Measurements from ENCODE around the gene CDRT4.
"Not testable (repeated sequence)": the region's sequence is repeated elsewhere in the genome, so short reads cannot be mapped to it uniquely, and the experiment has no call there.

The CDRT4 gene

GRCh38 chr17:15448580-15448956, 18.9 kb downstream of the CDRT4 start:
- Histone ChIP-seq H3K27me3 (ENCODE audit: control insufficient read depth in 5 of 5, insufficient read depth in 4 of 5, low read length in 5 of 5) (no peaks in the 10 kb centered on the region), H3K36me3 (ENCODE audit: control insufficient read depth in 5 of 5, insufficient read depth in 5 of 5, low read length in 5 of 5) (no peaks in the 10 kb centered on the region), H3K9ac (ENCODE audit: low read length in 5 of 5) (peak overlapping the region in 1 of 5 donors; percentile 19), H3K4me3 (ENCODE audit: low read depth in 1 of 5, low read length in 5 of 5) (no peak overlapping the region), H3K27ac (ENCODE audit: low read depth, low read length) (peak overlapping the region; percentile 54), H3K4me1 (ENCODE audit: control insufficient read depth in 5 of 5, insufficient read depth in 5 of 5, low read length in 5 of 5) (peaks cover 4 to 37% (median 32%) of the 10 kb centered on the region in 5 donors), H3K9me3 (ENCODE audit: control insufficient read depth in 5 of 5, low read length in 5 of 5) (no peaks in the 10 kb centered on the region)

GRCh38 chr17:15447928-15448579, 19.4 kb downstream of the CDRT4 start:
- H3K36me3 ChIP-seq (ENCODE audit: control insufficient read depth in 5 of 5, insufficient read depth in 5 of 5, low read length in 5 of 5) = no peaks in the 10 kb centered on the region
- H3K27ac ChIP-seq (ENCODE audit: low read depth, low read length) = peak overlapping the region; percentile 54
- peak overlapping the region in 1 of 5 donors; percentile 19 for H3K9ac ChIP-seq (ENCODE audit: low read length in 5 of 5)

GRCh38 chr17:15446036-15446435, 21.4 kb downstream of the CDRT4 start:
- no peak overlapping the region for H3K27ac ChIP-seq (ENCODE audit: low read depth, low read length)
- peaks cover 0 to 30% (median 15%) of the 10 kb centered on the region in 5 donors for H3K4me1 ChIP-seq (ENCODE audit: control insufficient read depth in 5 of 5, insufficient read depth in 5 of 5, low read length in 5 of 5)
- peaks cover 0 to 3% (median 0%) of the 10 kb centered on the region in 5 donors for H3K36me3 ChIP-seq (ENCODE audit: control insufficient read depth in 5 of 5, insufficient read depth in 5 of 5, low read length in 5 of 5)
- no peaks in the 10 kb centered on the region for H3K9me3 ChIP-seq (ENCODE audit: control insufficient read depth in 5 of 5, low read length in 5 of 5)
- no peak overlapping the region for H3K9ac ChIP-seq (ENCODE audit: low read length in 5 of 5)
- H3K4me3 ChIP-seq (ENCODE audit: low read depth in 1 of 5, low read length in 5 of 5) = no peak overlapping the region
- no peaks in the 10 kb centered on the region for H3K27me3 ChIP-seq (ENCODE audit: control insufficient read depth in 5 of 5, insufficient read depth in 4 of 5, low read length in 5 of 5)

More at GRCh38 chr17:15447928-15448579, 19.4 kb downstream of the CDRT4 start:
- H3K27me3 ChIP-seq (ENCODE audit: control insufficient read depth in 5 of 5, insufficient read depth in 4 of 5, low read length in 5 of 5) = no peaks in the 10 kb centered on the region
- H3K4me1 ChIP-seq (ENCODE audit: control insufficient read depth in 5 of 5, insufficient read depth in 5 of 5, low read length in 5 of 5) = peaks cover 4 to 37% (median 32%) of the 10 kb centered on the region in 5 donors
- no peak overlapping the region for H3K4me3 ChIP-seq (ENCODE audit: low read depth in 1 of 5, low read length in 5 of 5)
- no peaks in the 10 kb centered on the region for H3K9me3 ChIP-seq (ENCODE audit: control insufficient read depth in 5 of 5, low read length in 5 of 5)

GRCh38 chr17:15444805-15445204, 22.6 kb downstream of the CDRT4 start:
- H3K4me3 ChIP-seq (ENCODE audit: low read depth in 1 of 5, low read length in 5 of 5) = no peak overlapping the region

GRCh38 chr17:15442311-15443180, 24.9 kb downstream of the CDRT4 start:
- Histone ChIP-seq H3K4me1 (ENCODE audit: control insufficient read depth in 5 of 5, insufficient read depth in 5 of 5, low read length in 5 of 5) (peaks cover 2 to 26% (median 11%) of the 10 kb centered on the region in 5 donors), H3K9me3 (ENCODE audit: control insufficient read depth in 5 of 5, low read length in 5 of 5) (no peaks in the 10 kb centered on the region), H3K36me3 (ENCODE audit: control insufficient read depth in 5 of 5, insufficient read depth in 5 of 5, low read length in 5 of 5) (peaks cover 0 to 3% (median 0%) of the 10 kb centered on the region in 5 donors), H3K9ac (ENCODE audit: low read length in 5 of 5) (no peak overlapping the region), H3K27ac (ENCODE audit: low read depth, low read length) (no peak overlapping the region), H3K4me3 (ENCODE audit: low read depth in 1 of 5, low read length in 5 of 5) (no peak overlapping the region), H3K27me3 (ENCODE audit: control insufficient read depth in 5 of 5, insufficient read depth in 4 of 5, low read length in 5 of 5) (no peaks in the 10 kb centered on the region)

More at GRCh38 chr17:15444805-15445204, 22.6 kb downstream of the CDRT4 start:
- Histone ChIP-seq H3K9me3 (ENCODE audit: control insufficient read depth in 5 of 5, low read length in 5 of 5) (no peaks in the 10 kb centered on the region), H3K9ac (ENCODE audit: low read length in 5 of 5) (no peak overlapping the region), H3K27ac (ENCODE audit: low read depth, low read length) (no peak overlapping the region), H3K4me1 (ENCODE audit: control insufficient read depth in 5 of 5, insufficient read depth in 5 of 5, low read length in 5 of 5) (peaks cover 0 to 30% (median 15%) of the 10 kb centered on the region in 5 donors), H3K27me3 (ENCODE audit: control insufficient read depth in 5 of 5, insufficient read depth in 4 of 5, low read length in 5 of 5) (no peaks in the 10 kb centered on the region), H3K36me3 (ENCODE audit: control insufficient read depth in 5 of 5, insufficient read depth in 5 of 5, low read length in 5 of 5) (peaks cover 0 to 3% (median 0%) of the 10 kb centered on the region in 5 donors)

- H3K9me3 ChIP-seq (ENCODE audit: control insufficient read depth in 5 of 5, low read length in 5 of 5) = no peaks in the 10 kb centered on the region
- H3K9ac ChIP-seq (ENCODE audit: low read length in 5 of 5) = no peak overlapping the region
- peaks cover 0 to 37% (median 20%) of the 10 kb centered on the region in 5 donors for H3K4me1 ChIP-seq (ENCODE audit: control insufficient read depth in 5 of 5, insufficient read depth in 5 of 5, low read length in 5 of 5)
- no peaks in the 10 kb centered on the region for H3K27me3 ChIP-seq (ENCODE audit: control insufficient read depth in 5 of 5, insufficient read depth in 4 of 5, low read length in 5 of 5)
- peaks cover 0 to 4% (median 0%) of the 10 kb centered on the region in 5 donors for H3K36me3 ChIP-seq (ENCODE audit: control insufficient read depth in 5 of 5, insufficient read depth in 5 of 5, low read length in 5 of 5)
- no peak overlapping the region for H3K4me3 ChIP-seq (ENCODE audit: low read depth in 1 of 5, low read length in 5 of 5)
- H3K27ac ChIP-seq (ENCODE audit: low read depth, low read length) = no peak overlapping the region
These were observed 26.1 kb downstream of the CDRT4 start for GRCh38 chr17:15441315-15441714.

GRCh38 chr17:15440347-15440746, 27.1 kb downstream of the CDRT4 start:
- Histone ChIP-seq H3K9me3 (ENCODE audit: control insufficient read depth in 5 of 5, low read length in 5 of 5) (no peaks in the 10 kb centered on the region), H3K4me3 (ENCODE audit: low read depth in 1 of 5, low read length in 5 of 5) (no peak overlapping the region), H3K4me1 (ENCODE audit: control insufficient read depth in 5 of 5, insufficient read depth in 5 of 5, low read length in 5 of 5) (peaks cover 4 to 36% (median 18%) of the 10 kb centered on the region in 5 donors), H3K36me3 (ENCODE audit: control insufficient read depth in 5 of 5, insufficient read depth in 5 of 5, low read length in 5 of 5) (peaks cover 0 to 4% (median 0%) of the 10 kb centered on the region in 5 donors), H3K9ac (ENCODE audit: low read length in 5 of 5) (no peak overlapping the region), H3K27me3 (ENCODE audit: control insufficient read depth in 5 of 5, insufficient read depth in 4 of 5, low read length in 5 of 5) (no peaks in the 10 kb centered on the region), H3K27ac (ENCODE audit: low read depth, low read length) (no peak overlapping the region)

- not testable (repeated sequence) for H3K27me3 ChIP-seq (ENCODE audit: control insufficient read depth in 5 of 5, insufficient read depth in 4 of 5, low read length in 5 of 5); H3K27ac ChIP-seq (ENCODE audit: low read depth, low read length); H3K9ac ChIP-seq (ENCODE audit: low read length in 5 of 5); H3K36me3 ChIP-seq (ENCODE audit: control insufficient read depth in 5 of 5, insufficient read depth in 5 of 5, low read length in 5 of 5); H3K4me3 ChIP-seq (ENCODE audit: low read depth in 1 of 5, low read length in 5 of 5); H3K9me3 ChIP-seq (ENCODE audit: control insufficient read depth in 5 of 5, low read length in 5 of 5)
- H3K4me1 ChIP-seq (ENCODE audit: control insufficient read depth in 5 of 5, insufficient read depth in 5 of 5, low read length in 5 of 5) = peaks cover 4 to 46% (median 24%) of the 10 kb centered on the region in 5 donors
These were observed 28.0 kb downstream of the CDRT4 start for GRCh38 chr17:15439205-15439985.

GRCh38 chr17:15438491-15439105, 28.8 kb downstream of the CDRT4 start:
- no peak overlapping the region for H3K4me3 ChIP-seq (ENCODE audit: low read depth in 1 of 5, low read length in 5 of 5)

More at GRCh38 chr17:15438491-15439105, 28.8 kb downstream of the CDRT4 start:
- no peaks in the 10 kb centered on the region for H3K9me3 ChIP-seq (ENCODE audit: control insufficient read depth in 5 of 5, low read length in 5 of 5)
- peaks cover 4 to 54% (median 31%) of the 10 kb centered on the region in 5 donors for H3K4me1 ChIP-seq (ENCODE audit: control insufficient read depth in 5 of 5, insufficient read depth in 5 of 5, low read length in 5 of 5)
- no peak overlapping the region for H3K27ac ChIP-seq (ENCODE audit: low read depth, low read length)
- no peak overlapping the region for H3K9ac ChIP-seq (ENCODE audit: low read length in 5 of 5)
- peaks cover 0 to 4% (median 0%) of the 10 kb centered on the region in 5 donors for H3K36me3 ChIP-seq (ENCODE audit: control insufficient read depth in 5 of 5, insufficient read depth in 5 of 5, low read length in 5 of 5)
- no peaks in the 10 kb centered on the region for H3K27me3 ChIP-seq (ENCODE audit: control insufficient read depth in 5 of 5, insufficient read depth in 4 of 5, low read length in 5 of 5)

All from subcutaneous abdominal adipose tissue (tissue), 5 donors.